Neural progenitor cell (in vitro differentiated cells): Measurements from ENCODE around the gene MIER2.

Experiments used
- CTCF ChIP-seq: fragments of 200-600 bp; sonication (generic); IDR thresholded peaks from 2 replicates; pipeline ENCODE4 v1.5.1; 2017; ENCODE audit warnings: antibody characterized with exemption, mild to moderate bottlenecking
- EZH2 ChIP-seq: fragments of 200-600 bp; sonication (generic); IDR thresholded peaks from 2 replicates; pipeline ENCODE4 v1.6.1; 2017; ENCODE audit warnings: antibody characterized with exemption, mild to moderate bottlenecking, moderate library complexity

- TF ChIP-seq EZH2 (no peak), CTCF (no peak)
Observed at GRCh38 chr19:372306-372890, 27.8 kb upstream of the MIER2 start.
